Activated CD4-positive, alpha-beta T cell treated with anti-CD3 and anti-CD28 coated beads, Interleukin-2, amount 50 U/mL, for 24 hours (primary cell): ENCODE results near the gene RSRC1.
"Not testable (repeated sequence)": the region's sequence is repeated elsewhere in the genome, so short reads cannot be mapped to it uniquely, and the experiment has no call there.

Experiments
- DNase-seq, 2 donors: peaks; one replicate each; pipeline ENCODE4 v3.0.0-alpha.2; 2020; ENCODE audit warnings: low read depth in 1 of 2, low spot score in 1 of 2

RSRC1 gene

GRCh38 chr3:158384019-158384418 is 274.1 kb downstream of the RSRC1 start:
- DNase-seq = no peak

DNA sequence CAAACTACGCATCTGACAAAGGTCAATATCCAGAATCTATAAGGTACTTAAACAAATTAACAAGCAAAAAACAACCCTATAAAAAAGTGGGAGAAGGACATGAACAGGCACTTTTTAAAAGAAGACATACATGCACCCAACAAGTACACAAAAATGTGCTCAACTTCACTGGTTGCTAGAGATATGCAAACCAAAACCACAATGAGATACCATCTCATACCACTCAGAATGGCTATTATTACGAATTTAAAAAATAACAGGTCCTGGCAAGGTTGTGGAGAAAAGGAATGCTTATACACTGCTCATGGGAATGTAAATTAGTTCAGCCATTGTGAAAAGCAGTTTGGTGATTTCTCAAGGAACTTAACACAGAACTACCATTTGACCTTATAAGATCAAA is 285.5 kb downstream of the RSRC1 start:
- DNase-seq = no peak

GRCh38 chr3:158402590-158402989 is 292.7 kb downstream of the RSRC1 start:
- no peak for DNase-seq

DNA sequence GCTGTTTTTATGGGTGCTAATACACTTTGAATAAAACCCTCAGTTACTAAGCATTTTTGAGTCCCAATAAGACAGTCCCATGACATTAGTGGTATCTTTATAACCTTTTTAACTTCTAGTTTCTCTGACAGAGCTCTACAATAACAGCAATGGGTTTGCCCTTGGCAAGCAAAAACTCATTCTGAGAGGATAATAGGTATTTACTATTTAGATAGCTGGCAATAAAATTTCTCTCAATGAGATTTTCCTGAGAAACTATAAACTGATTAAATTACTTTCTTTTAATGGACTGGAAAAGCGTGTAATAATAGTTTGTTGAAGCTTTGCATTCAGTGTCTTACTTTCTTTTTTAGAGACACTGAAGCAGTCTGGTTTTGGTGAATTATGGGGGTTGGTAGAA is 293.1 kb downstream of the RSRC1 start:
- no peak for DNase-seq

GRCh38 chr3:158404131-158404718 is 294.3 kb downstream of the RSRC1 start:
- DNase-seq = no peak

GRCh38 chr3:158405507-158405906 is 295.6 kb downstream of the RSRC1 start:
- DNase-seq = no peak

GRCh38 chr3:158407844-158408517 is 298.1 kb downstream of the RSRC1 start:
- DNase-seq = no peak

- not testable (repeated sequence) for DNase-seq
These were observed 298.6 kb downstream of the RSRC1 start for GRCh38 chr3:158408518-158408897.

- no peak for DNase-seq
These were observed 308.1 kb downstream of the RSRC1 start for GRCh38 chr3:158418035-158418434.

- DNase-seq = no peak
These were observed 310.1 kb downstream of the RSRC1 start for GRCh38 chr3:158419820-158420653.

DNA sequence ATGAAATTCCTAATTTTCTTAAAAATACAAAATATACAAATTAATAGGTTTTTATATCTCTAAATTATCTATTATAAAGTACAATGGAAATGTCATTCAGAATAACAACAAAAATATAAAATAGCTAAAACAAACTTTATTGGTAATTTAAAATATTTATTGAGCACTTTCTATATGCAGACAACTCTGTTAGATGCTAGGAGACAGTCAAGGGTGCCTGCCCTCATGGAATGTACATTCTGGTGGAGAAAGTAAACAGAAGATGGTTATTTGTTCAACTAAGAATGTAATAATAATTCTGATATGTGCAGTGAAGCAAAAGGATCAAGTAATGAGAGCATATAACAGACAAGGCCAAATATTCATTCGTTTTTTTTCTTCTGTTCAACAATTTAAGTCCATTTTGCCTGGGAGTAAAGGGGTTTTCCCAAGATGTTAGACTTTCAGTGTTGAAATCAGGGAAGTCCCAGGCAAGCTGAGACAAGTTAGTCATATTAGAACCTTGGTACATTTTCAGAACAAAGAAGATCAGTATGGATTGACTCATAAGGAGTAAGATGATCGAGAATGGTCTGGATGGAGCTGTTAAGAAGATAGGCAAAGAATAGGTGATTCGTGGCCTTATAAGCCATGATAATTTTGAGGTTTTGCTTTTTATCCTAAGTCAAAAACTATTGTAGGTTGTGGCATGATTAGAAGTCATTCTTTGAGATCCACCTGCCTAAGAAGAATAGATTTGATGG is 310.9 kb downstream of the RSRC1 start:
- DNase-seq = no peak

DNA sequence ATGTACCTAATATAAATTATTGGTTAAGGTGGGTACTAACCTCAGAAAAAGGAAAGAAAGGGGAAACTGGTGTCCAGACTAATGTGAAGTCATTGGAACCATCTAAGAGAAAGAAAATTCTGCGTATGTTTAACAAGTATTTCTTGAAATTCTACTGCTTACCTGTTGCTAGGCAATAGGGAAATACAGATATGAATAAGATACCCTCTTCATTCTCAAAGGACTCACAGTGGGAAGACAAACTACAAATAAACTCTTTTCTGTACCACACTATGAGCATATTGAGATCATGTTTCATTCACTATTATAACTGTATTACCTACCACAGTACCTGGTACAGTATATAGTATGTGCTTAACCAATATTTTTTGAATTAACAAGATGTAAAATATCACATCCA is 320.6 kb downstream of the RSRC1 start:
- DNase-seq = no peak

DNA sequence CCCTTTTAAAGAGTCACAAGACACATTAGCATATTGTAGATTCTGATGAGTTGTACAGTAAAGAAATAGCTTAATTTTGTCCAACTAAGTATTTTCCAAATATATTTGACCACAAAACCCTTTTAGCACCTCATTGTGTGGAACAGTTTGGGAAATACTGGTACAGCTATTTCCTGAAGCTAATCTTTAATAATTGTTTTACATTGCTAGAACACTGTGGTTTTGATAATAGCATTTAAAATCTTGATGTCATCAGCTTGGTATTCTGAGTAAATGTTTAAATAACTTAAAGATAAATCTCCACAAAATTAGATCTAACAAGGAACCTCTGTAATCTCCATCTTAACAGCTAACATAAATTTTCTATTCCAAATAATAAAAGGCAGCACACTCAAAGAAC is 321.1 kb downstream of the RSRC1 start:
- no peak for DNase-seq

DNA sequence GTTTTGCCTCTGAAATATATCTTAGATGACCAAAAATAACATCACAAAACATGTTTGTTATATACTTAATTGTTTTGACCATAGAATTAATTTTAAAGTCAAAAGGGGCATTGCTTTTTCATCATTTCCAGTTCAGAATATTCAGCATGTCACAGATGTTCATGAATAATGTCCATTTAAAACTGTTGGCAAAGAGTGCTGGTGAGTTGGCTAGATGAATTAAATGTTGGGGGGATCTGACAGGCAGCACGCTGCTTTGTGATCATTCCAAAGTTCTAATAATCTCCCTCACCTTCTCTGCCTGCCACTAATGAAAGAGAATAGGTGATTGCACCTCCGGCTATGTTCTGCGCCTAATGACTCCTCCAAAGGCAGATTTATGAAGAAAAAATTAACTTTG is 321.9 kb downstream of the RSRC1 start:
- no peak for DNase-seq

DNA sequence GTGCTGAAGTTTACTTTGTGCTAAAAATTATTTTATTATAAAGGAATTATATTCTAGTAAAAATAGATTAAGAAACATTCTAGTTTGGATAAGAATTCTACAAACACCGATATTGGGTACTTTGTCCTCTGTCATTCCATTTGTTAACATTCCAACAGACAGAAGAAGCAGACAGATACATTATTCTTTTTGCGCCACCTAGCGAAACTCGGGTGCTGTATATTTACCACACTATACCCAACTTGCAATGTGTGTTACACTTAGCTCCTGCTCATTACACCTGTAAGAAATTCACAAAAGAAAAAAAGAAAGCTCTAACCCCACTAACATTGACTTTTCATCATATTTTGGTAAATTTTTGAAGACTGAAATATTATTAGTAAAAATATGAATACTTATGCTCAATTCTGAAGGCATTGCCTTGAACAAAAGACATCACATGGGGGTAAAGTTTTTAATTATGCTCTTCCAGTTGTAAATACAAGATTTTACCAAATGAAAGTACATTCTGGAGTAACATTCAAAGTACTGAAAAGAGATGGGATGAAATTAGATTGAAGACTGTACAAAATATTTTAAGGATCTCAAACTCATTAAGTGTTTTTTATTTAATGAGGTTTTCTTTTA is 324.6 kb downstream of the RSRC1 start:
- DNase-seq = peak in 1 of 2 donors; percentile 8

GRCh38 chr3:158443632-158444031 is 333.7 kb downstream of the RSRC1 start:
- no peak for DNase-seq

GRCh38 chr3:158447408-158447807 is 337.5 kb downstream of the RSRC1 start:
- DNase-seq = no peak

DNA sequence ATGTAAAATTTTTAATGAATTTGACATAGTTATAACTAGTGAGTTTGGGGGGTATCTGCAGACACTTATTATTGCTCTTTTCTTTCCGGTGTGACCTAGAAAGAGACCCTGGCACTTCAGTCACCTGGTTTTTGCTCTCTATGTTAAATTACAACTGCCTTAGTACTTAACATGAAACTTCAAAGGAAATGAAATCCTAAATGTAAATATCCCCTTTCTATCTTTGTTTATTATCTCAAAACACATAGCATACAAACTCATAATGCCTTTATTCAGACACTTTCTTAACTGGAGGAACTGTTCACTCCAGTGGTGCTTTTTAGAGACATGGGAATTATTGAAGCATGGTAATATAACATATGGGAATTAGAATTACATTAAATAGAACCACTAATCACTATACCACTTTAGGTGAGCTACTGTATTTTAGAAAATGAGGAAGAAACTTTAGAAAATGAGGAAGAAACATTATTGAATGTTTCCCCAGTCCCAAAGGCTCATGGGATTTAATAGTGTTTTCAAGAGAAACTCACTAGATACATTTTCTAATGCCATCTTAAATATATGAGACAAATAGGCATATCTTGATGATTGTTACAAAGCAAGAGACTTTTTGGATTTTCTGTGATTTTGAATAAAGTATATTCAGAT is 341.6 kb downstream of the RSRC1 start:
- DNase-seq = no peak

DNA sequence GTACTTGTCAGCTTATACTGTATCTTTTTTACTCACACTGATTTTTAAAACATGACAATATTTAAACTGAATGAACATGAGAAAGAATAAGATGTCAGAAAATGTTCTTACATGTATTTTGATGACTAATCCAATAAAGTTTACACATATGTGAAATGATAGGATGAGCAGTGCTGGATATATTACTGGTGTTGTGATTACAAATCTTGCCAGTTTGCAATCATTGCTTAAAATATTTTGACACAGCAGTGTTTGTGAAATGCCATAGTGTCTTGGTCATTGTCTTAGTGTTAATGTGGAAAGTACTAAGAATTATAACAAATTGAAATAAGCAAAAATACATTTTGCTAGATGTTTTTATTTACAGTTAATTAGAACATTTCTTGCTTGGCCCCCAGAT is 342.4 kb downstream of the RSRC1 start:
- no peak for DNase-seq

DNA sequence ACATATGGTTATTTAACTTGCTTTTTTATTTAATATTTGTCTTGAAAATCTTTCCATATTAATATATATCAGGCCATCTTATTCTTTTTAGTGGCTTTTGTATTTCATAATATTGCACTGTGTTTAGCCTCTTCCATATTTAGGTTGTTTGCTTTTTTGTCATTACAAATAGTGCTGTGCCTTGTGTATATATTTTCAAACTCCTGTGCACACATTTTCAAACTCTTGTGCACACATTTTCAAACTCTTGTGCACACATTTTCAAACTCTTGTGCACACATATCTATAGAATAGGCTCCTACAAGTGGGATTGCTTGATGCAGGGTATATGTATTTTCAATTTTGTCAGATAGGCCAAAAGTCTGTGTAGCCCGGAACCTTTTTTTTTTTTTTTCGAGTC is 343.1 kb downstream of the RSRC1 start:
- DNase-seq = no peak

- no peak for DNase-seq
These were observed 344.0 kb downstream of the RSRC1 start for GRCh38 chr3:158453865-158454264.
